Measurements from ENCODE around the gene RALB.
"Not testable (repeated sequence)": the region's sequence is repeated elsewhere in the genome, so short reads cannot be mapped to it uniquely, and the experiment has no call there.

RALB gene

GRCh38 chr2:120315367-120316033, 62.8 kb downstream of the RALB start:
- no peak for DNase-seq (ENCODE audit: low read depth in 3 of 3)

- no peak for DNase-seq (ENCODE audit: low read depth in 3 of 3)
These were observed 63.4 kb downstream of the RALB start for GRCh38 chr2:120316071-120316470.

GRCh38 chr2:120316528-120317179, 64.0 kb downstream of the RALB start:
- no peak for DNase-seq (ENCODE audit: low read depth in 3 of 3)

GRCh38 chr2:120317180-120317533, 64.5 kb downstream of the RALB start:
- no peak for DNase-seq (ENCODE audit: low read depth in 3 of 3)

GRCh38 chr2:120317916-120318315, 65.3 kb downstream of the RALB start:
- no peak for DNase-seq (ENCODE audit: low read depth in 3 of 3)

GRCh38 chr2:120318626-120319025, 66.0 kb downstream of the RALB start:
- no peak for DNase-seq (ENCODE audit: low read depth in 3 of 3)

GRCh38 chr2:120319123-120319522, 66.5 kb downstream of the RALB start:
- DNase-seq (ENCODE audit: low read depth in 3 of 3): no peak

- no peak for DNase-seq (ENCODE audit: low read depth in 3 of 3)
These were observed 67.2 kb downstream of the RALB start for GRCh38 chr2:120319686-120320317.

- no peak for DNase-seq (ENCODE audit: low read depth in 3 of 3)
These were observed 67.7 kb downstream of the RALB start for GRCh38 chr2:120320318-120320851.

- not testable (repeated sequence) for DNase-seq (ENCODE audit: low read depth in 3 of 3)
These were observed 68.4 kb downstream of the RALB start for GRCh38 chr2:120320887-120321556.

GRCh38 chr2:120321721-120322284, 69.2 kb downstream of the RALB start:
- no peak for DNase-seq (ENCODE audit: low read depth in 3 of 3)

GRCh38 chr2:120322329-120322728, 69.7 kb downstream of the RALB start:
- DNase-seq (ENCODE audit: low read depth in 3 of 3): no peak

- DNase-seq (ENCODE audit: low read depth in 3 of 3): no peak
These were observed 70.6 kb downstream of the RALB start for GRCh38 chr2:120323214-120323613.

- no peak for DNase-seq (ENCODE audit: low read depth in 3 of 3)
These were observed 71.3 kb downstream of the RALB start for GRCh38 chr2:120323807-120324399.

GRCh38 chr2:120324933-120325332, 72.3 kb downstream of the RALB start:
- no peak for DNase-seq (ENCODE audit: low read depth in 3 of 3)

GRCh38 chr2:120326066-120326465, 73.4 kb downstream of the RALB start:
- DNase-seq (ENCODE audit: low read depth in 3 of 3): no peak

GRCh38 chr2:120330946-120331822, 78.5 kb downstream of the RALB start:
- DNase-seq (ENCODE audit: low read depth in 3 of 3): no peak

- DNase-seq (ENCODE audit: low read depth in 3 of 3): no peak
These were observed 79.3 kb downstream of the RALB start for GRCh38 chr2:120331903-120332302.

GRCh38 chr2:120332384-120332783, 79.7 kb downstream of the RALB start:
- no peak for DNase-seq (ENCODE audit: low read depth in 3 of 3)

- DNase-seq (ENCODE audit: low read depth in 3 of 3): no peak
These were observed 81.4 kb downstream of the RALB start for GRCh38 chr2:120334068-120334467.

- DNase-seq (ENCODE audit: low read depth in 3 of 3): no peak
These were observed 84.1 kb downstream of the RALB start for GRCh38 chr2:120336749-120337148.

Measured in stimulated activated CD4-positive, alpha-beta T cell treated with anti-CD3 and anti-CD28 coated beads, TNF-alpha, amount 100 ng/mL, for 48 hours (primary cell).